Measurements from ENCODE around the gene ALDH3A2. TPM values are rescaled to one million over a fixed set of nuclear protein-coding genes. Genes with fewer than 3 reads are reported as not detected.

Gene ALDH3A2
- total and polyA plus RNA-seq, 2 of the 8 experiments (the other 6 are each of a cell fraction or from before 2014, with no cell fraction given), result 20.6 to 72.9 TPM

- no peaks in the 10 kb centered on the region for H3K9me3 ChIP-seq (ENCODE audit: insufficient read depth in 2 of 2, low read depth in 1 of 2, low read length in 1 of 2)
- TF ChIP-seq, protein P1, sequence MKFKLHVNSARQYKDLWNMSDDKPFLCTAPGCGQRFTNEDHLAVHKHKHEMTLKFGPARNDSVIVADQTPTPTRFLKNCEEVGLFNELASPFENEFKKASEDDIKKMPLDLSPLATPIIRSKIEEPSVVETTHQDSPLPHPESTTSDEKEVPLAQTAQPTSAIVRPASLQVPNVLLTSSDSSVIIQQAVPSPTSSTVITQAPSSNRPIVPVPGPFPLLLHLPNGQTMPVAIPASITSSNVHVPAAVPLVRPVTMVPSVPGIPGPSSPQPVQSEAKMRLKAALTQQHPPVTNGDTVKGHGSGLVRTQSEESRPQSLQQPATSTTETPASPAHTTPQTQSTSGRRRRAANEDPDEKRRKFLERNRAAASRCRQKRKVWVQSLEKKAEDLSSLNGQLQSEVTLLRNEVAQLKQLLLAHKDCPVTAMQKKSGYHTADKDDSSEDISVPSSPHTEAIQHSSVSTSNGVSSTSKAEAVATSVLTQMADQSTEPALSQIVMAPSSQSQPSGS (IDR thresholded peaks at IDR 0.05; ENCODE audit: low read length), result no peak
- no peak for TF ChIP-seq TBP (IDR thresholded peaks at IDR 0.05; ENCODE audit: low read depth, low read length)
- no peak for TF ChIP-seq PHF8 (conservative IDR thresholded peaks at IDR 0.05; ENCODE audit: low read depth, low read length)
- no peak for TF ChIP-seq KDM5A (IDR thresholded peaks at IDR 0.05; ENCODE audit: low read length)
- TF ChIP-seq SP2 (IDR thresholded peaks at IDR 0.05; ENCODE audit: low read length), result no peak
- no peak for TF ChIP-seq KDM1A (IDR thresholded peaks at IDR 0.05; ENCODE audit: borderline replicate concordance, low read length)
- no peak for TF ChIP-seq KDM4A (IDR thresholded peaks at IDR 0.05; ENCODE audit: low read depth, low read length, severe bottlenecking)
- no peak for TF ChIP-seq CEBPB (IDR thresholded peaks at IDR 0.05; ENCODE audit: low read depth, low read length)
- TF ChIP-seq ASH2L (IDR thresholded peaks at IDR 0.05; ENCODE audit: low read length), result no peak
- TF ChIP-seq NANOG (IDR thresholded peaks at IDR 0.05; ENCODE audit: insufficient read depth, low read depth, low read length, poor library complexity, severe bottlenecking), result no peak
- TF ChIP-seq GTF2F1 (IDR thresholded peaks at IDR 0.05; ENCODE audit: borderline replicate concordance, low read depth, low read length), result no peak
Observed at GRCh38 chr17:19724501-19725420, 76.2 kb downstream of the ALDH3A2 start.

More at GRCh38 chr17:19724501-19725420, 76.2 kb downstream of the ALDH3A2 start:
- Histone ChIP-seq H2BK20ac (ENCODE audit: low read length) (no peak overlapping the region), H3K27ac (ENCODE audit: low read depth, low read length) (no peak overlapping the region), H2BK15ac (ENCODE audit: low read length) (no peak overlapping the region), H4K8ac (ENCODE audit: extremely low read depth, insufficient read depth, low read length) (no peak overlapping the region; the same call in 1 of the 2 replicates), H3K36me3 (ENCODE audit: control insufficient read depth in 2 of 4, insufficient read depth in 4 of 4, low read length in 3 of 4) (no peaks in the 10 kb centered on the region), H2BK5ac (ENCODE audit: low read depth, low read length) (no peak overlapping the region), H3K4me1 (replicated peaks in 1 of 4; ENCODE audit: control insufficient read depth in 3 of 4, insufficient read depth in 4 of 4, low read length in 3 of 4) (no peaks in the 10 kb centered on the region; a peak in 1 of 7 replicates), H2AK5ac (ENCODE audit: low read depth, low read length) (no peak overlapping the region), H3K56ac (replicated peaks; ENCODE audit: insufficient read length, low read depth, low read length) (no peak overlapping the region), H3K4me3 (ENCODE audit: extremely low read depth in 1 of 4, insufficient read depth in 2 of 4, low read depth in 3 of 4, low read length in 4 of 4) (no peak overlapping the region), H3K79me2 (ENCODE audit: control insufficient read depth in 1 of 2, insufficient read depth in 2 of 2, low read length in 2 of 2) (no peaks in the 10 kb centered on the region), H2BK120ac (replicated peaks; ENCODE audit: low read depth, low read length) (no peak overlapping the region), H3K27me3 (replicated peaks in 1 of 4; ENCODE audit: control insufficient read depth in 3 of 4, extremely low read depth in 1 of 4, insufficient read depth in 3 of 4, low read length in 3 of 4) (no peaks in the 10 kb centered on the region), H3K18ac (ENCODE audit: extremely low read depth, low read length) (no peak overlapping the region), H3K23me2 (ENCODE audit: low read depth, low read length) (no peaks in the 10 kb centered on the region), H4K5ac (ENCODE audit: insufficient read length, low read depth, low read length) (no peak overlapping the region), H3K79me1 (ENCODE audit: low read depth, low read length) (no peaks in the 10 kb centered on the region), H2AFZ (ENCODE audit: low read length) (no peak overlapping the region), H2BK12ac (ENCODE audit: low read depth, low read length) (no peak overlapping the region), H4K20me1 (replicated peaks in 1 of 2; ENCODE audit: control insufficient read depth in 1 of 2, insufficient read depth in 2 of 2, low read length in 2 of 2) (no peaks in the 10 kb centered on the region), H4K91ac (replicated peaks; ENCODE audit: insufficient read length, low read length) (no peak overlapping the region), H3K23ac (ENCODE audit: insufficient read length) (no peak overlapping the region), H3K4me2 (ENCODE audit: insufficient read depth in 1 of 2, low read depth in 2 of 2, low read length in 2 of 2) (no peak overlapping the region), H3K14ac (ENCODE audit: insufficient read length) (no peak overlapping the region), H3K4ac (replicated peaks; ENCODE audit: insufficient read length, low read depth, low read length) (no peak overlapping the region), H3K9ac (replicated peaks in 1 of 4; ENCODE audit: extremely low read depth in 1 of 4, low read depth in 3 of 4, low read length in 3 of 4) (no peak overlapping the region)
- DNase-seq (ENCODE audit: low read depth in 1 of 2, low spot score in 2 of 2) (no peak), FAIRE-seq (no peak)
- ChIA-PET POLR2A (ENCODE audit: partially characterized antibody) (no interaction called here), CTCF (ENCODE audit: partially characterized antibody) (no interaction called here)
- WGBS, 2 experiments (ENCODE audit: extremely low coverage in 1 of 2, insufficient coverage in 1 of 2, insufficient read length in 1 of 2, insufficient replicate concordance in 2 of 2, low coverage in 1 of 2, low lambda C conversion rate in 2 of 2, missing lambda C conversion rate in 1 of 2), result 90% methylated on average over 49 of the region's 55 CpGs; no CpG with 5 or more reads in 1 of the 2 experiments

Data from H1 (cell line).